ENCODE results near the gene SZT2.

GRCh38 chr1:43419627-43420425 lies 30.1 kb downstream of the SZT2 start:
- TF ChIP-seq, protein P1, sequence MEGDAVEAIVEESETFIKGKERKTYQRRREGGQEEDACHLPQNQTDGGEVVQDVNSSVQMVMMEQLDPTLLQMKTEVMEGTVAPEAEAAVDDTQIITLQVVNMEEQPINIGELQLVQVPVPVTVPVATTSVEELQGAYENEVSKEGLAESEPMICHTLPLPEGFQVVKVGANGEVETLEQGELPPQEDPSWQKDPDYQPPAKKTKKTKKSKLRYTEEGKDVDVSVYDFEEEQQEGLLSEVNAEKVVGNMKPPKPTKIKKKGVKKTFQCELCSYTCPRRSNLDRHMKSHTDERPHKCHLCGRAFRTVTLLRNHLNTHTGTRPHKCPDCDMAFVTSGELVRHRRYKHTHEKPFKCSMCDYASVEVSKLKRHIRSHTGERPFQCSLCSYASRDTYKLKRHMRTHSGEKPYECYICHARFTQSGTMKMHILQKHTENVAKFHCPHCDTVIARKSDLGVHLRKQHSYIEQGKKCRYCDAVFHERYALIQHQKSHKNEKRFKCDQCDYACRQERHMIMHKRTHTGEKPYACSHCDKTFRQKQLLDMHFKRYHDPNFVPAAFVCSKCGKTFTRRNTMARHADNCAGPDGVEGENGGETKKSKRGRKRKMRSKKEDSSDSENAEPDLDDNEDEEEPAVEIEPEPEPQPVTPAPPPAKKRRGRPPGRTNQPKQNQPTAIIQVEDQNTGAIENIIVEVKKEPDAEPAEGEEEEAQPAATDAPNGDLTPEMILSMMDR (IDR thresholded peaks at IDR 0.05) = no peak
- TF ChIP-seq EZH2 (IDR thresholded peaks at IDR 0.05) (no peak), EZH2phosphoT487 (IDR thresholded peaks at IDR 0.05) (no peak)
